Activated T-helper 1 cell treated with Interleukin-2 at 50 U/mL for 16 hours (primary cell): ENCODE results near the gene TES.
"Not testable (repeated sequence)": the region's sequence is repeated elsewhere in the genome, so short reads cannot be mapped to it uniquely, and the experiment has no call there.

Source experiments
- DNase-seq: peaks from one replicate; pipeline ENCODE4 v3.0.0-alpha.2; 2020; ENCODE audit warnings: low read depth

The TES gene

GRCh38 chr7:116210345-116211005 is at the start of gene TES:
Gene TES (plus strand): TSS chr7:116210539. CDS start chr7:116210708, 169 bp downstream.
- peak; percentile 50 for DNase-seq

GRCh38 chr7:116161728-116162127 is 48.6 kb upstream of the TES start:
- no peak for DNase-seq

GRCh38 chr7:116162254-116162653 is 48.1 kb upstream of the TES start:
- DNase-seq, result no peak

- no peak for DNase-seq
These were observed 47.3 kb upstream of the TES start for GRCh38 chr7:116162992-116163391.

- DNase-seq, result no peak
These were observed 45.6 kb upstream of the TES start for GRCh38 chr7:116164552-116165306.

- no peak for DNase-seq
These were observed 44.6 kb upstream of the TES start for GRCh38 chr7:116165717-116166116.

GRCh38 chr7:116166156-116166555 is 44.2 kb upstream of the TES start:
- no peak for DNase-seq

GRCh38 chr7:116167177-116167576 is 43.2 kb upstream of the TES start:
- no peak for DNase-seq

- DNase-seq, result no peak
These were observed 41.3 kb upstream of the TES start for GRCh38 chr7:116169060-116169459.

- DNase-seq, result no peak
These were observed 40.2 kb upstream of the TES start for GRCh38 chr7:116170180-116170579.

GRCh38 chr7:116171094-116171493 is 39.2 kb upstream of the TES start:
- DNase-seq, result no peak

GRCh38 chr7:116172353-116172752 is 38.0 kb upstream of the TES start:
- DNase-seq, result no peak

GRCh38 chr7:116173051-116174028 is 37.0 kb upstream of the TES start:
- no peak for DNase-seq

GRCh38 chr7:116175095-116175494 is 35.2 kb upstream of the TES start:
- DNase-seq, result not testable (repeated sequence)

GRCh38 chr7:116176226-116176625 is 34.1 kb upstream of the TES start:
- no peak for DNase-seq

GRCh38 chr7:116177009-116177408 is 33.3 kb upstream of the TES start:
- no peak for DNase-seq

GRCh38 chr7:116180302-116180701 is 30.0 kb upstream of the TES start:
- DNase-seq, result no peak

- DNase-seq, result no peak
These were observed 28.3 kb upstream of the TES start for GRCh38 chr7:116182023-116182422.

GRCh38 chr7:116185450-116185849 is 24.9 kb upstream of the TES start:
- DNase-seq, result no peak

- no peak for DNase-seq
These were observed 24.4 kb upstream of the TES start for GRCh38 chr7:116185956-116186355.

GRCh38 chr7:116187400-116187799 is 22.9 kb upstream of the TES start:
- DNase-seq, result no peak

GRCh38 chr7:116193329-116194087 is 16.8 kb upstream of the TES start:
- no peak for DNase-seq
